ENCODE data around the gene GAD2.

GRCh38 chr10:26331371-26331770 is 114.8 kb downstream of the GAD2 start:
- no peak for TF ChIP-seq CTCF (IDR thresholded peaks at IDR 0.05)
- no peak for TF ChIP-seq POLR2A (IDR thresholded peaks at IDR 0.05)
